ENCODE measurements around the gene TTBK2.

GRCh38 chr15:42694398-42694797, 226.2 kb downstream of the TTBK2 start:
- TF ChIP-seq POLR2A (IDR thresholded peaks at IDR 0.05) (no peak), EP300 (IDR thresholded peaks at IDR 0.05) (no peak), CTCF (IDR thresholded peaks at IDR 0.05) (no peak)
